Stromal cell of bone marrow (primary cell): ENCODE measurements around the gene TPRN.

ENCODE experiments used
- DNase-seq: peaks from one replicate; pipeline ENCODE4 v3.0.0-alpha.2; 2012; ENCODE audit warnings: low read depth

TPRN gene

GRCh38 chr9:137161558-137162486, 38.7 kb downstream of the TPRN start:
- no peak for DNase-seq

GRCh38 chr9:137160716-137161557, 39.6 kb downstream of the TPRN start:
- no peak for DNase-seq

- DNase-seq, result no peak
Measured at GRCh38 chr9:137160054-137160425, 40.5 kb downstream of the TPRN start.

- DNase-seq, result no peak
Measured at GRCh38 chr9:137159105-137160053, 41.2 kb downstream of the TPRN start.

GRCh38 chr9:137158625-137159024, 41.9 kb downstream of the TPRN start:
- DNase-seq, result no peak

- no peak for DNase-seq
Measured at GRCh38 chr9:137157618-137158415, 42.7 kb downstream of the TPRN start.

GRCh38 chr9:137156567-137157375, 43.8 kb downstream of the TPRN start:
- no peak for DNase-seq

- DNase-seq, result no peak
Measured at GRCh38 chr9:137152844-137153405, 47.6 kb downstream of the TPRN start.

- no peak for DNase-seq
Measured at GRCh38 chr9:137150617-137151457, 49.7 kb downstream of the TPRN start.

GRCh38 chr9:137149942-137150616, 50.5 kb downstream of the TPRN start:
- no peak for DNase-seq

GRCh38 chr9:137149363-137149762, 51.2 kb downstream of the TPRN start:
- no peak for DNase-seq

- no peak for DNase-seq
Measured at GRCh38 chr9:137148661-137149060, 51.9 kb downstream of the TPRN start.

GRCh38 chr9:137148242-137148641, 52.3 kb downstream of the TPRN start:
- DNase-seq, result no peak

- DNase-seq, result no peak
Measured at GRCh38 chr9:137147793-137148160, 52.8 kb downstream of the TPRN start.

- no peak for DNase-seq
Measured at GRCh38 chr9:137147091-137147792, 53.3 kb downstream of the TPRN start.

- no peak for DNase-seq
Measured at GRCh38 chr9:137146527-137146918, 54.0 kb downstream of the TPRN start.

- DNase-seq, result no peak
Measured at GRCh38 chr9:137145731-137146526, 54.6 kb downstream of the TPRN start.
